Measurements from ENCODE around the gene TLN1.

The TLN1 gene

DNA sequence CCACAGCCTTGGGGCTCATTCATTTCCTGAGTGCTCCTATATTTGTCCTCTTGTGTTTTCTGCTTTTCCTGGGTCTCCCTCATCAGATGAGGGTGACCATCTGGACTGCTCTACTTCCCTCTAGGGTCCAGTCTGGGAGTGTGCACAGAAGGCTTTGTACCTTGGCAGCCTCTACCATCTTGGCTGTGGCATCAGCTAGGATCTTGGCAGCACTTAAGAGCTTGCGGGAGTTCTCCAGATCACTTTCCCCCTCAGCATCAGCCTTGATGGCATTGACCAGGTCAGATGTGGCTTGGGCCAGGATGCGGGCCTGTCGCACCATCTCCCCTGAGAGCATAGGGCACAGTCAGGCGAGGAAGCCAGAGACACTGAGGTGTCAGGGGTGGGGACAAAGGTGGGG, 15.8 kb downstream of the TLN1 start:
- Histone ChIP-seq H3K27me3 (replicated peaks; ENCODE audit: insufficient read depth, low read length) (no peaks in the 10 kb centered on the region), H3K36me3 (replicated peaks; ENCODE audit: insufficient read depth, low read length) (peaks cover 2% of the 10 kb centered on the region; the same call in 1 of the 2 replicates), H3K27ac (ENCODE audit: low read length) (no peak overlapping the region), H3K4me1 (ENCODE audit: low read length) (no peaks in the 10 kb centered on the region), H3F3A (ENCODE audit: insufficient read depth, low read length) (no peaks in the 10 kb centered on the region), H3K9ac (ENCODE audit: low read length) (no peak overlapping the region), H2AFZ (ENCODE audit: low read length) (no peak overlapping the region), H3K9me2 (replicated peaks; ENCODE audit: insufficient read depth, low read length) (no peaks in the 10 kb centered on the region), H3K4me3 (ENCODE audit: low read length) (no peak overlapping the region), H4K20me1 (ENCODE audit: insufficient read depth, low read length) (no peaks in the 10 kb centered on the region), H3K79me2 (ENCODE audit: low read length) (no peaks in the 10 kb centered on the region), H3K9me3 (replicated peaks; ENCODE audit: insufficient read depth, low read length) (no peaks in the 10 kb centered on the region), H3K4me2 (ENCODE audit: low read depth, low read length) (no peak overlapping the region)
- no peak for DNase-seq
- TF ChIP-seq CTCF (IDR thresholded peaks at IDR 0.05; ENCODE audit: low read length) (no peak), EZH2phosphoT487 (IDR thresholded peaks at IDR 0.05; ENCODE audit: low read length) (no peak), EZH2 (optimal IDR thresholded peaks at IDR 0.05; ENCODE audit: low read depth, low read length) (no peak)

DNA sequence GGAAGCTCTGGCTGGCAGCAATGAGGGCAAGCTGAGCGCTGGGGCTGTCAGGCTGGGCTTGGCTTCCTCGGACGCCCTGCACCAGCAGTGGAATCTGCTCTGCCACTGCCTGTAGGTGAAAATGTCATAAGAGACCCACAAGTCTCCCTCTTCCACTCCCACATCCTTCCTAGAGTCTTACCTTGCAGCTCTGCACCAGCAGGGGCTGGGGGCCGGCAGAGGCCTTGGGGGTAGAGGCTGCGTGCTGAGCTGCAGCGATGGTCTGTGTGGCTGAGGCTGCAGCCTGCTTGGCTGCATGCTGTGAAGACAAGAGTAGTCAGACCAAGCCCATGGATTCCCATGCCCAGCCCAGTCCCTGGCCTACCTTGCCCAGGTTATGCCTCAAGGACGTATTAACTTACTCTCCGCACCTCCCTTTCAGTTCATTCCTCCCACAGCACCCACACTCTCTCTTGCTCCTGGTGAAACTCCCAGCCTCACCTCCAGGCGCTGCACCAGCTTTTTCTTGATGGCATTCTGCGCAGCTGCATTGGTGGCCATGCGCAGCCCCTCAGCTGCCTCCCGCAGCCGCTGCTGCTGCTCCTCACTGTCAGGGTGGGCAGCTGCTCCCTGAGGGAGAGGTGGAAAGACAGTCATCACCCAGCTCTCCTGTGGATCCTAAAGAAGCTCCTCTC, 17.3 kb downstream of the TLN1 start:
- Histone ChIP-seq H3K4me3 (ENCODE audit: low read length) (no peak overlapping the region), H3F3A (ENCODE audit: insufficient read depth, low read length) (no peaks in the 10 kb centered on the region), H3K27ac (ENCODE audit: low read length) (no peak overlapping the region), H3K4me2 (ENCODE audit: low read depth, low read length) (no peak overlapping the region), H2AFZ (ENCODE audit: low read length) (no peak overlapping the region), H3K79me2 (ENCODE audit: low read length) (no peaks in the 10 kb centered on the region), H3K9ac (ENCODE audit: low read length) (no peak overlapping the region), H3K27me3 (replicated peaks; ENCODE audit: insufficient read depth, low read length) (no peaks in the 10 kb centered on the region), H4K20me1 (ENCODE audit: insufficient read depth, low read length) (no peaks in the 10 kb centered on the region), H3K36me3 (replicated peaks; ENCODE audit: insufficient read depth, low read length) (peaks cover 2% of the 10 kb centered on the region; the same call in 1 of the 2 replicates), H3K4me1 (ENCODE audit: low read length) (no peaks in the 10 kb centered on the region), H3K9me3 (replicated peaks; ENCODE audit: insufficient read depth, low read length) (no peaks in the 10 kb centered on the region), H3K9me2 (replicated peaks; ENCODE audit: insufficient read depth, low read length) (no peaks in the 10 kb centered on the region)
- no peak for DNase-seq
- TF ChIP-seq CTCF (IDR thresholded peaks at IDR 0.05; ENCODE audit: low read length) (no peak), EZH2 (optimal IDR thresholded peaks at IDR 0.05; ENCODE audit: low read depth, low read length) (no peak), EZH2phosphoT487 (IDR thresholded peaks at IDR 0.05; ENCODE audit: low read length) (no peak)

DNA sequence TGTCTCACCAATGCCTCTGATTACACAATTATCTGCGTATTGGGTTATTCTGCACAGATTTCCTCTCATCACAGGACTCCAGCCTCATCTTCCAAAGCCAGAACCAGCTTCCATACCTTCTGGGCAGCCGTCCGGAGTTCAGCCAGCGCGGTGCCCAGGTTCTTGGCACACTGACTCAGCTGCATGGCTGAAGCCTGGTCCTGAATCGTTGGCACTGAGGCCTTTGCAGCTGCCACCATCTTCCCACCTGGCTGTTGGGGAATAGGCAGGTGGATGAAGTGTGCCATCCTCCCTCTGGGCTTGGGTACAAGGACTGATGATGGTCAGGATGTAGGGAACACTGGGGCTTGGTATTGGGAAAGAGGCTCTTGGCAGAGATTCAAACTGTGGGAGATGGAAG, 17.9 kb downstream of the TLN1 start:
- no peak overlapping the region for H3K4me2 ChIP-seq (ENCODE audit: low read depth, low read length)
- no peaks in the 10 kb centered on the region for H3K27me3 ChIP-seq (replicated peaks; ENCODE audit: insufficient read depth, low read length)
- peaks cover 2% of the 10 kb centered on the region; the same call in 1 of the 2 replicates for H3K36me3 ChIP-seq (replicated peaks; ENCODE audit: insufficient read depth, low read length)
- TF ChIP-seq CTCF (IDR thresholded peaks at IDR 0.05; ENCODE audit: low read length) = no peak
- H3K79me2 ChIP-seq (ENCODE audit: low read length) = no peaks in the 10 kb centered on the region
- no peaks in the 10 kb centered on the region for H3K4me1 ChIP-seq (ENCODE audit: low read length)
- H3K9ac ChIP-seq (ENCODE audit: low read length) = no peak overlapping the region
- no peaks in the 10 kb centered on the region for H3K9me3 ChIP-seq (replicated peaks; ENCODE audit: insufficient read depth, low read length)
- no peaks in the 10 kb centered on the region for H3F3A ChIP-seq (ENCODE audit: insufficient read depth, low read length)
- no peak overlapping the region for H3K4me3 ChIP-seq (ENCODE audit: low read length)
- DNase-seq = no peak
- no peaks in the 10 kb centered on the region for H4K20me1 ChIP-seq (ENCODE audit: insufficient read depth, low read length)
- no peak overlapping the region for H2AFZ ChIP-seq (ENCODE audit: low read length)
- no peak overlapping the region for H3K27ac ChIP-seq (ENCODE audit: low read length)
- no peaks in the 10 kb centered on the region for H3K9me2 ChIP-seq (replicated peaks; ENCODE audit: insufficient read depth, low read length)

Measured in MM.1S (cell line).